Measurements from ENCODE around the gene NUP85. TPM values are rescaled to one million over a fixed set of nuclear protein-coding genes. Genes with fewer than 3 reads are reported as not detected.

Gene NUP85
- total and polyA plus RNA-seq, 4 donors, result 15.2 to 36.3 (median 29.5) TPM

- TF ChIP-seq TAF1 (conservative IDR thresholded peaks at IDR 0.05) (no peak), REST (IDR thresholded peaks at IDR 0.05) (no peak), SP1 (IDR thresholded peaks at IDR 0.05) (no peak), EGR1 (IDR thresholded peaks at IDR 0.05; ENCODE audit: low read depth in 2 of 2) (no peak), FOXA2 (IDR thresholded peaks at IDR 0.05) (no peak), NR2F2 (IDR thresholded peaks at IDR 0.05) (no peak), MAX (IDR thresholded peaks at IDR 0.05) (no peak), ATF3 (IDR thresholded peaks at IDR 0.05) (no peak), FOXA1 (IDR thresholded peaks at IDR 0.05) (no peak), JUND (IDR thresholded peaks at IDR 0.05) (no peak), YY1 (IDR thresholded peaks at IDR 0.05) (no peak), GABPA (IDR thresholded peaks at IDR 0.05 in 1 of 2, conservative IDR thresholded peaks at IDR 0.05 in 1 of 2) (no peak), HNF4G (IDR thresholded peaks at IDR 0.05) (no peak), RXRA (IDR thresholded peaks at IDR 0.05) (no peak), HNF4A (conservative IDR thresholded peaks at IDR 0.05) (no peak), ZBTB33 (IDR thresholded peaks at IDR 0.05) (no peak), CTCF (IDR thresholded peaks at IDR 0.05; ENCODE audit: low read depth, low read length, missing input control) (no peak), RAD21 (IDR thresholded peaks at IDR 0.05) (no peak)
- Histone ChIP-seq H3K4me3 (ENCODE audit: low read depth in 1 of 3, low read length in 3 of 3) (no peak overlapping the region), H3K27ac (ENCODE audit: low read depth in 1 of 2, low read length in 2 of 2) (no peak overlapping the region), H3K36me3 (ENCODE audit: control insufficient read depth in 4 of 4, insufficient read depth in 3 of 4, low read depth in 1 of 4, low read length in 3 of 4) (peaks cover 14 to 33% (median 23%) of the 10 kb centered on the region in 4 donors), H3K27me3 (ENCODE audit: control insufficient read depth in 4 of 4, insufficient read depth in 4 of 4, low read length in 3 of 4) (no peaks in the 10 kb centered on the region), H3K4me1 (ENCODE audit: control insufficient read depth in 4 of 4, insufficient read depth in 4 of 4, low read length in 3 of 4) (peaks cover 8 to 30% (median 19%) of the 10 kb centered on the region in 4 donors), H3K9ac (ENCODE audit: low read depth in 1 of 2, low read length in 2 of 2) (no peak overlapping the region), H3K9me3 (ENCODE audit: control insufficient read depth in 4 of 4, low read length in 3 of 4) (no peaks in the 10 kb centered on the region)
- no peak for DNase-seq (ENCODE audit: low spot score)
- 93% methylated on average over 3 of the region's 3 CpGs for WGBS
These were observed 3.6 kb downstream of the NUP85 start for GRCh38 chr17:75209061-75209460.

Measured in liver (tissue), 9 donors.